Mammary epithelial cell (primary cell): ENCODE results near the gene IL12RB2.

Experiments
- EZH2 ChIP-seq: IDR thresholded peaks from 2 replicates; pipeline ENCODE4 v1.6.1; 2012; ENCODE audit warnings: low read length, inconsistent platforms, borderline replicate concordance
- TF ChIP-seq, protein P1 (sequence below), 2 donors: IDR thresholded peaks in 1 of 2; conservative IDR thresholded peaks in 1 of 2; 2 replicates each; pipeline ENCODE4 v1.5.1; 2011 to 2012; ENCODE audit warnings: inconsistent platforms in 2 of 2, low read length in 2 of 2, mild to moderate bottlenecking in 2 of 2, control low read depth in 1 of 2, low read depth in 1 of 2; ENCODE audit not compliant: insufficient read depth in 1 of 2; ENCODE audit errors: extremely low read depth in 1 of 2

GRCh38 chr1:67269061-67269460 is 38.6 kb upstream of the IL12RB2 start:
- TF ChIP-seq, protein P1, sequence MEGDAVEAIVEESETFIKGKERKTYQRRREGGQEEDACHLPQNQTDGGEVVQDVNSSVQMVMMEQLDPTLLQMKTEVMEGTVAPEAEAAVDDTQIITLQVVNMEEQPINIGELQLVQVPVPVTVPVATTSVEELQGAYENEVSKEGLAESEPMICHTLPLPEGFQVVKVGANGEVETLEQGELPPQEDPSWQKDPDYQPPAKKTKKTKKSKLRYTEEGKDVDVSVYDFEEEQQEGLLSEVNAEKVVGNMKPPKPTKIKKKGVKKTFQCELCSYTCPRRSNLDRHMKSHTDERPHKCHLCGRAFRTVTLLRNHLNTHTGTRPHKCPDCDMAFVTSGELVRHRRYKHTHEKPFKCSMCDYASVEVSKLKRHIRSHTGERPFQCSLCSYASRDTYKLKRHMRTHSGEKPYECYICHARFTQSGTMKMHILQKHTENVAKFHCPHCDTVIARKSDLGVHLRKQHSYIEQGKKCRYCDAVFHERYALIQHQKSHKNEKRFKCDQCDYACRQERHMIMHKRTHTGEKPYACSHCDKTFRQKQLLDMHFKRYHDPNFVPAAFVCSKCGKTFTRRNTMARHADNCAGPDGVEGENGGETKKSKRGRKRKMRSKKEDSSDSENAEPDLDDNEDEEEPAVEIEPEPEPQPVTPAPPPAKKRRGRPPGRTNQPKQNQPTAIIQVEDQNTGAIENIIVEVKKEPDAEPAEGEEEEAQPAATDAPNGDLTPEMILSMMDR (conservative IDR thresholded peaks at IDR 0.05 in 1 of 2, IDR thresholded peaks at IDR 0.05 in 1 of 2; ENCODE audit: extremely low read depth in 1 of 2, insufficient read depth in 1 of 2, low read depth in 1 of 2, low read length in 2 of 2) = no peak
- no peak for TF ChIP-seq EZH2
